MG63 (cell line): Measurements from ENCODE around the gene NCAM1. TPM values are rescaled to one million over a fixed set of nuclear protein-coding genes. Genes with fewer than 3 reads are reported as not detected.
A peak's percentile ranks its signal among the peaks of the same experiment; 100 is the strongest.

Source experiments
- DNase-seq: peaks from one replicate; pipeline ENCODE4 v3.0.0-alpha.2; 2020
- H3K27me3 ChIP-seq: fragments of 250-450 bp; sonication (Bioruptor Pico); 2 replicates; pipeline ENCODE4 v1.5.1; 2020; ENCODE audit warnings: mild to moderate bottlenecking, moderate library complexity
- H3K36me3 ChIP-seq: fragments of 250-450 bp; sonication (Bioruptor Pico); 2 replicates; pipeline ENCODE4 v1.5.1; 2020; ENCODE audit warnings: mild to moderate bottlenecking, moderate library complexity
- H3K4me3 ChIP-seq: fragments of 250-450 bp; sonication (Bioruptor Pico); 2 replicates; pipeline ENCODE4 v1.5.1; 2020; ENCODE audit warnings: mild to moderate bottlenecking, moderate library complexity
- H3K9me3 ChIP-seq: fragments of 250-450 bp; sonication (Bioruptor Pico); 2 replicates; pipeline ENCODE4 v1.5.1; 2020; ENCODE audit warnings: mild to moderate bottlenecking, moderate library complexity
- total RNA-seq: library from RNA; depleted of rRNA; stranded (reverse); fragments of >200 nt; shearing (Covaris generic); gene quantifications from 2 replicates; pipeline ENCODE4 v1.2.3, GENCODE V29; 2014; ENCODE audit warnings: low replicate concordance

NCAM1 gene
- total RNA-seq, 1 experiment from 2014 or later, result 6.2 TPM

GRCh38 chr11:113272281-113272680 is 311.1 kb downstream of the NCAM1 start:
- DNase-seq, result no peak
- no peaks in the 10 kb centered on the region for H3K36me3 ChIP-seq
- no peaks in the 10 kb centered on the region for H3K27me3 ChIP-seq
- H3K9me3 ChIP-seq, result no peaks in the 10 kb centered on the region
- H3K4me3 ChIP-seq, result no peak overlapping the region

DNA sequence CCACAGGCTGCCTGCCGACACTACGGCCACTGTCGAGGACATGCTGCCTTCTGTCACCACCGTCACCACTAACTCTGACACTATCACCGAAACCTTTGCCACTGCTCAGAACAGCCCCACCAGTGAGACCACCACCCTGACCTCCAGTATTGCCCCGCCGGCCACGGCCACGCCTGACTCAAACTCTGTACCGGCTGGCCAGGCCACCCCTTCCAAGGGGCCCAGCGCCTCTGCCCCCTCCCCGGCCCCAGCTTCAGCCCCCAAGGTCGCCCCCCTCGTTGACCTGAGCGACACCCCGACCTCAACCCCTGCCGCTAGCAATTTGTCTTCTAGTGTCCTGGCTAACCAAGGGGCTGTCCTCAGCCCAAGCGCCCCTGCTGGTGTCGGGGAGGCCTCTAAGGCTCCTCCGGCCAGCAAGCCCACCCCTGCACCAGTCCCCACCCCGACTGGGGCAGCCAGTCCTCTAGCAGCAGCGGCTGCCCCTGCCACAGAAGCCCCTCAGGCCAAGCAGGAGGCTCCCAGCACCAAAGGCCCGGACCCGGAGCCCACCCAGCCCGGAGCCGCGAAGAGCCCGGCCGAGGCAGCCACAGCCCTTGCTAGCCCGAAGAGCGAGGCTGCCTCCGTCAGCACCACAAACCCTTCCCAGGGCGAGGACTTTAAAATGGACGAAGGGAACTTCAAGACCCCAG is 311.9 kb downstream of the NCAM1 start:
- H3K27me3 ChIP-seq, result no peaks in the 10 kb centered on the region
- no peak overlapping the region for H3K4me3 ChIP-seq
- no peaks in the 10 kb centered on the region for H3K9me3 ChIP-seq
- no peaks in the 10 kb centered on the region for H3K36me3 ChIP-seq
- DNase-seq, result no peak

DNA sequence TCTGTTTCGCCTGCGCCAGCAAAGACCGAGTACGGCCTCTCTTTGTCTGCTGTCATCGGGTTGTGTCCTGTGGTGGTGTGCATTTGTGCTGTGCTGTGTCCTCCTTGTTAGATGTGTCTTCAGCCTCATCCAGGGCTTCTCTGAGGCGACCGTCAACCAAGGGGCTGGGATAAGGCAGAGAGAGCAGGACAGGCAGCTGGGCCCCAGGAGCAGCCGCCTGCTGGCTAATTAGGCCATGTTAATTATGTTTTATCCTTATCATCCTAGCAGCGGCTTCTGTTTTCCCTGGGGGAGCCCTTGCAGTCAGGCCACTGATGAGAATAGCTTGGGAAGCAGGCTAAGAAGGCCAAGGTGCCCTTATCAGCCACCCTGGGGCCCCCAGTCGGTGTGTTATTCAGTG is 312.5 kb downstream of the NCAM1 start:
- H3K9me3 ChIP-seq, result no peaks in the 10 kb centered on the region
- no peak for DNase-seq

DNA sequence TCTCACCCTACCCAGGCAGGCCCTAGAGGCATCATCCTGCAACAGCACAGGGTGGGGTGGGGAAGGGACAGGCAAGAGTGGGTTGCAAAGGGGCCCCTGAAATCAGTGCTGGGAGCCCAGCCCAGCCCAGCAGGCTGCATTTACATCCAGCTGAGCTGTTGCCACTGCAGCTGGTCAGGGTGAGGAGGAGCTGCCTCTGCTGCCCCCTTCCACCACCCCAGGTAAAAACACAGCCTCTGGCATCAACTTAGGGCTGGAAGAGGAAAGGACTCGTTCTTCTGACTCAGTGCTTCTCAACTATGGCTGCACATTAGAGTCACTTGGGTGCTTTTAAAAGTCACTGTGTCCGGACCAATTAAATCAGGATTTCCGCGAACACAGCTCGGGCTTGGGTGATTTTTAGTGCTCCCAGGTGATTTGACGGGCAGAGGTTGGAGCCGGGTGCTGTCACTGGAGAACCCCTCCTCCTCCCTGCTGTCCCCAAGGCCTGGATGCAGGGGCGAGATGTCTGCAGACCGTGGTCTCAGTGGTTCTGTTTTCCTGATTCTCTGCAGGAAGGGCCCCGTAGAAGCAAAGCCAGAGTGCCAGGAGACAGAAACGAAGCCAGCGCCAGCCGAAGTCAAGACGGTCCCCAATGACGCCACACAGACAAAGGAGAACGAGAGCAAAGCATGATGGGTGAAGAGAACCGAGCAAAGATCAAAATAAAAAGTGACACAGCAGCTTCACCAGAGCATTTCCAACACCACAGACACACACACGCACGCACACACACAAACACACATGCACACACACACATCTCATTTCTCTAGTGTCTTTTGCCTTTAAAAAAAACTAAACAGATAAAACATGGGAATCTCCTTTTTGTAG is 313.7 kb downstream of the NCAM1 start:
- Histone ChIP-seq H3K36me3 (no peaks in the 10 kb centered on the region), H3K4me3 (no peak overlapping the region), H3K9me3 (no peaks in the 10 kb centered on the region), H3K27me3 (no peaks in the 10 kb centered on the region)
- DNase-seq, result peak; percentile 19

More for the DNA sequence above, 312.5 kb downstream of the NCAM1 start:
- Histone ChIP-seq H3K4me3 (no peak overlapping the region), H3K36me3 (no peaks in the 10 kb centered on the region), H3K27me3 (no peaks in the 10 kb centered on the region)

DNA sequence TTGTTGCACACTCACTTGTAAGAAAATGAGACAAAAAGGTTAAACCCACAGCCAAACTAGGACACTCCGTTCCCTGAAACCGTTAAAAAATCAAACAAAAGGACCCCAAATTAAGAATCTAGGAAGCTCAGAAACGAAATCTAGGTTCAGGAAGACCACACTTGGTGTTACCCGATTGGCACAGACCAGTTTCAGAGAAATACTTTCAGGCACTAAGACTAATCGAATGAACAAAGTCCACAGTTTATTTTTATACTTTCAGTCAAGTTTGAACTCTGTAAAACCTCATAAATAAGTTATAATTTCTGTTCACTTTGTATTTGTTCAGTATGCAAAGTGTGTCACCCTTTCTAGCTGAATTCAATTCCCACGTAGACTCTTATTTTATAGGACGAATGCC is 314.4 kb downstream of the NCAM1 start:
- no peak for DNase-seq
- H3K9me3 ChIP-seq, result no peaks in the 10 kb centered on the region
- H3K36me3 ChIP-seq, result no peaks in the 10 kb centered on the region

GRCh38 chr11:113276466-113276865 is 315.2 kb downstream of the NCAM1 start:
- DNase-seq, result no peak
- Histone ChIP-seq H3K36me3 (no peaks in the 10 kb centered on the region), H3K4me3 (no peak overlapping the region)

More for the DNA sequence above, 314.4 kb downstream of the NCAM1 start:
- H3K27me3 ChIP-seq, result no peaks in the 10 kb centered on the region
- H3K4me3 ChIP-seq, result no peak overlapping the region

GRCh38 chr11:113277907-113278306 is 316.7 kb downstream of the NCAM1 start:
- H3K36me3 ChIP-seq, result no peaks in the 10 kb centered on the region
- no peak for DNase-seq
- H3K27me3 ChIP-seq, result no peaks in the 10 kb centered on the region
- H3K4me3 ChIP-seq, result no peak overlapping the region
- H3K9me3 ChIP-seq, result no peaks in the 10 kb centered on the region

More at GRCh38 chr11:113276466-113276865, 315.2 kb downstream of the NCAM1 start:
- no peaks in the 10 kb centered on the region for H3K9me3 ChIP-seq
- no peaks in the 10 kb centered on the region for H3K27me3 ChIP-seq

DNA sequence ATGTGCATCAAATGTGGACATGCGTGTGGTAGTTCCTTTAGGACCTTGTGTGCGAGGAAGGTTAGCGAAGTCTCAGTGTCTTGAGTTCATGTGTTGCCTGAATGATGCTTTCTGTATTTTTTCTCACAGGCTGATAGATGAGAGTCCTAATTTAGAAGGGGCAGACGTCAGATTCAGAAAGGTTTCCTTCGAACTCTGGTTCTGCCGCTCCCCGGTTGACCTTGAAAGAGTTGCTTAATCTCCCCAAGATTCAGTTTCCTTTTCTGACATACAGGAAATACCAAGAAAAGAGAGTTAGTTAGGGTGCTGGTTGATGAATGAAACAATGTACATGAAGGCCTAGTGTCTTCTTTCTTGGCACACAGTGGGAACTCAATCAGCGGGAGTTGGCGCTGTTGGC is 317.3 kb downstream of the NCAM1 start:
- no peaks in the 10 kb centered on the region for H3K27me3 ChIP-seq
- no peak overlapping the region for H3K4me3 ChIP-seq
- no peak for DNase-seq
- H3K9me3 ChIP-seq, result no peaks in the 10 kb centered on the region
- H3K36me3 ChIP-seq, result no peaks in the 10 kb centered on the region

- no peaks in the 10 kb centered on the region for H3K36me3 ChIP-seq
- no peak for DNase-seq
- H3K4me3 ChIP-seq, result no peak overlapping the region
- no peaks in the 10 kb centered on the region for H3K9me3 ChIP-seq
- no peaks in the 10 kb centered on the region for H3K27me3 ChIP-seq
Observed at GRCh38 chr11:113278925-113279324, 317.7 kb downstream of the NCAM1 start.

DNA sequence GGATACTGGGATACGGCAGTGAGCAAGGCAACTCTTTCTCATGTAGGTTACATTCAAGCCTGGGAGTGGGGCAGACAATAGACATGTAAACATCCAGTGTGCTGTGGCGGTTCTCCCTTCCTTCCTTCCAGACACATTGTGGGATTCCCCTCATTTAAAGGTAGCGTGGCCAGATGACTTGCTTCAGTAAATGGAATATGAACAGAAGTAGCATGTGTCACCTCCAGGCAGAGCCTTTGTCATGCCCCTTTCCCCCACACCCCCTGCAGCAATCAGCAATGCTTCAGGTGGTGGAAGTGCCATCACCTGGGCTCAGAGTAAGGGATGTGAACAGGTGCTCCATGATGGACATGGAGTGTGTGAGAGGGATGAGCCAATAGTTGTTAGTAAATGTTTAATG is 318.4 kb downstream of the NCAM1 start:
- DNase-seq, result no peak
- no peaks in the 10 kb centered on the region; the same call in 1 of the 2 replicates for H3K27me3 ChIP-seq
- H3K4me3 ChIP-seq, result no peak overlapping the region
- no peaks in the 10 kb centered on the region for H3K9me3 ChIP-seq
- H3K36me3 ChIP-seq, result no peaks in the 10 kb centered on the region

- H3K9me3 ChIP-seq, result no peaks in the 10 kb centered on the region
- H3K36me3 ChIP-seq, result no peaks in the 10 kb centered on the region
- no peaks in the 10 kb centered on the region; the same call in none of the 2 replicates for H3K27me3 ChIP-seq
- DNase-seq, result no peak
- no peak overlapping the region for H3K4me3 ChIP-seq
Observed at GRCh38 chr11:113281052-113281725, 320.0 kb downstream of the NCAM1 start.

DNA sequence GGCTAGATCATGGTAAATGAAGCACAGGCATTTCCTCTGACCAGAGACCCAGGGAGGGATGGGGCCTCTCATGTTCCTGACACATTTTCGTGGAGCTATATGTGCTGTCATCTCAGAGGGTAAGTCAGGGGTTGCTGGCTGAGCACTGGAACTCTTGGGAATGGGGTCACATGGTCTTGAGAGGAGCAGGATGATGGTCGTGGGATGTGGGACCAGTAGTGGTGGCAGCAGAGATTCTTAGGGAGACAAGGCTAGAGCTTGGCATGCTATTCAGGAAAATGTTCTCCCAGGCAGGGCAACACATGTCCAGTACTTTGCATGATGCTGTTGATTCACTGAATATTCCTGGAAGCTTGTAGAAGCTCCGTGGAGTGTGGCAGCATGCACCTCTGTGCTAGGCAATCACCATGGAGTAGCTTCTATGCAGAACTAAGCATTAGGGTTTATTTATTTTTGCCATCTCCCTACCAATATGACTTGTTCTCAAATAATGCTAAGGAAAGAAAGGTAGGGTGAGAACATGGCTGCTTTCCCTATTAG is 321.7 kb downstream of the NCAM1 start:
- H3K9me3 ChIP-seq, result no peaks in the 10 kb centered on the region
- H3K36me3 ChIP-seq, result no peaks in the 10 kb centered on the region
- H3K4me3 ChIP-seq, result no peak overlapping the region
- DNase-seq, result no peak
- H3K27me3 ChIP-seq, result no peaks in the 10 kb centered on the region; the same call in none of the 2 replicates

DNA sequence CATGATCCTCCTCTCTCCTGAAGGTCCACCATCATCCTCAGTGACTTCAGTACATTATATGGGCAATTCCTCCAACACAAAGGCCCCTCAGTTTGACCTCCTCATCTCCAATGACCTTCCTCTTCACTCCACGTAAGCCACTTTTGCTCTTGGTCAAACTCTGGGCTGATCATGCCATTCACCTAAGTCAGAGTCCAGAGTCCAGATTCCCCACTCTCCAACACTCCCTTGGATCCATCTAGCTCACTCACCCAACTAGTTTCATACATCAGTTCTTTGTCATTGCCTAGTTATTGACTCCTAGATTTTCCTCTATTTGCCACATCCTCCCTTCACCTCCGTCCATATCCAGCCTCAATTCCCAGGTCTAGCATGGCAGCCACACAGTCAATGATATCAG is 322.7 kb downstream of the NCAM1 start:
- Histone ChIP-seq H3K27me3 (no peaks in the 10 kb centered on the region; the same call in none of the 2 replicates), H3K36me3 (no peaks in the 10 kb centered on the region), H3K9me3 (no peaks in the 10 kb centered on the region), H3K4me3 (no peak overlapping the region)
- DNase-seq, result no peak

DNA sequence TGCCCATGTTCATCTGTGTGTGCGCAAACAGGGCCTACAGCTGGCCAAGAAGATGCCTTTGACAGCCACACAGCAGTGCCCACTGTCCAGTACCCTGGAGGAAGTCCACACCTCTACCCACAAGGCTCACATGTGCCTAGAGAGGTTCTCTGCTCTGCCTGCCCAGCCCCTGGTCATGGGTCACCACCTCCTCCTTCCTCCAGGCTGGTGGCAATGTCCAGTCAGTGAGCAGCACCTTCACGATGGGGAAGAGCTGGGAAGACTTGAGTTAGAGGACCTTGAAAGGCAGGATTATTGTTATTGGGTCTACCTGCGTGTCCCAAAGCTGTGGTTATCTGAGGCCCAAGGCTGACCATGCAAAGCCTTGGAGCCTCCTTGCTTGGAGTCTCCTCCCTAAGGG is 324.8 kb downstream of the NCAM1 start:
- Histone ChIP-seq H3K9me3 (no peaks in the 10 kb centered on the region), H3K4me3 (no peak overlapping the region), H3K36me3 (no peaks in the 10 kb centered on the region), H3K27me3 (no peaks in the 10 kb centered on the region; the same call in none of the 2 replicates)
- DNase-seq, result no peak

DNA sequence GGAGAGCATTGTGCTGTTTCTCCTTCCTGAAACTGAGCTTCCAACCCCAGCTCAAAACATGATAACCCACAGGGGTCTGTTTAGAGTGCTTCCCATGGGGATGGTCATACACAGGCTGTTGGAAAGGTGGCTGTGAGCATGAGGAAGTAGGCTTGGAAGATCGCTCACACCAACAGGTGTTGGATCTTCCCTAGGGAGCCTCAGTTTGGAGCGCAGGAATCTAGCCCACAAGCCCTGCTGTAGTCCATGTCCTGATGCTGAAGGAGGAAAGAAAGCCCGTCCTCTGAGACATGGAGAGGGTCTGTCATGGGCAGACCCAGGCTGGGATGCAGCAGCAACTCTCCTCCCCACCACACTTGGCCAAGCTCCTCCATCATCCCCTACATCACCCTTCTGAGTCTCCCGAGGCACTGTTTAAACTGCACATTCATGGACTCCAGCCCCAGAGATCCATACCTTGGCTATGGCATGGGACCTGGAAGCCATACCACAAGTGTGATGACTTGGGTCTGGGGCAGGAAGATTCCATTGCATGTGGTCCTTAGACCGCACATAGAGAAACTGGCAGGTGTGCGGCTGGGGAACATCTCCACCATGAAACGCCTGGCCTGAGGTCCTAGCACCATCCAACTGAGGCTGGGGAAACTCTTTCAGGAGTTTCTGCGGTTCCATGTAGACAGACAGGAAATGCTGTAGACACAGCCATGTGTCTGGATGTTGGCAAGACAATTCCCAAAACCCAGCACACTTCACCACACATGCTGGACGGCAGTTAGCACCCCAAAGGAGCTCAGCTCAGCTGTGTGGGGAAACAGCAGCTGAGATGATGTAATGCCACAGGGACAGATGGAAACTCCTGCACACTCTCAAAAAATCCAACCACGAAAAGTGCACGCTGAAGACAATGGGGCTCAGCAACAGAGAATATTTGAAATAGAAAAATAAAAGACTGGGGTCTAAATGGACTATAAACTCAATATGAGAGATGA is 325.6 kb downstream of the NCAM1 start:
- Histone ChIP-seq H3K4me3 (no peak overlapping the region), H3K36me3 (no peaks in the 10 kb centered on the region), H3K27me3 (no peaks in the 10 kb centered on the region; the same call in none of the 2 replicates), H3K9me3 (no peaks in the 10 kb centered on the region)
- no peak for DNase-seq

DNA sequence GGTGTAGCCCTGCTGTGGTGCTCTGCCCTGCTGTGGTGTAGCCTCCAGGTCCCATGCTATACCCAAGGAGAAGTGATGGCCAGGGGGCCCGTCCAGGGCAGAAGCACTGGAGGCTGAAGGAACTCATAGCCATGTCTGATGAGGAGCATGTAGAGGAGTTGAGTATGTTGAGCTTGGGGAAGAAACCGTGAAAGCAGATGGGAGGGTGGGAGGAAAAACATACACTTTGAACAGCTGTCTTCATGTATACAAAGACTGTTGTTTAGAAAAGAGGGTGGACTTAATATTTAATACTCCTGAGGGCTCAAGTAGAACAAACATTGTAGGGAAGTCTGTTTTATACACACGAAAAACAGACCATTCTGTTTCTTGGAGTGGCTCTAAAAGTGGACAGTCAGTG is 326.6 kb downstream of the NCAM1 start:
- no peak overlapping the region for H3K4me3 ChIP-seq
- DNase-seq, result no peak
- H3K36me3 ChIP-seq, result no peaks in the 10 kb centered on the region
- H3K9me3 ChIP-seq, result no peaks in the 10 kb centered on the region
- no peaks in the 10 kb centered on the region; the same call in none of the 2 replicates for H3K27me3 ChIP-seq
